T-cell (primary cell): Measurements from ENCODE around the gene RIPPLY3. TPM values are rescaled to one million over a fixed set of nuclear protein-coding genes. Genes with fewer than 3 reads are reported as not detected.
"Not testable (repeated sequence)": the region's sequence is repeated elsewhere in the genome, so short reads cannot be mapped to it uniquely, and the experiment has no call there.

Experiments used
- ATAC-seq, 4 experiments: fragments of 200-7000 bp in 3 of 4; fragments of 150-1000 bp in 1 of 4; cut with Tn5 transposase; replicated peaks in 1 of 4; 1 replicate in 3 of 4; 2 replicates in 1 of 4; pipeline ENCODE4 v1.10.0; 2021; ENCODE audit warnings: moderate library complexity in 3 of 4, mild to moderate bottlenecking in 2 of 4, moderate number of reproducible peaks in 1 of 4
- CTCF ChIA-PET, 2 donors: fragments of 300-600 bp; sonication (Branson Sonifier 250); formaldehyde crosslinking; loops; one replicate each; lab custom pipeline; 2022; ENCODE audit warnings: antibody characterized with exemption in 2 of 2; lab: Charles Lee
- POLR2A ChIA-PET, 2 donors: fragments of 300-600 bp; sonication (Branson Sonifier 250); formaldehyde crosslinking; loops; one replicate each; lab custom pipeline; 2022; ENCODE audit warnings: antibody characterized with exemption in 2 of 2; lab: Charles Lee
- DNase-seq, 35 experiments: peaks; one replicate each; pipeline versions ENCODE4 v3.0.0 to v3.0.0-alpha.2; 2013 to 2023
- H3K27ac ChIP-seq: one replicate; pipeline ENCODE4 v1.5.1; 2013; ENCODE audit warnings: low read length
- H3K27me3 ChIP-seq, 2 experiments: replicated peaks in 1 of 2; 1 replicate in 1 of 2; 2 replicates in 1 of 2; pipeline versions ENCODE4 v1.6.1 to v1.7.0; 2013; ENCODE audit warnings: low read length in 1 of 2, mixed read lengths in 1 of 2; ENCODE audit not compliant: control insufficient read depth in 2 of 2, insufficient read depth in 2 of 2; ENCODE audit errors: extremely low read depth in 1 of 2
- H3K36me3 ChIP-seq, 2 donors: 1 replicate in 1 of 2; 2 replicates in 1 of 2; pipeline versions ENCODE4 v1.6.1 to v1.7.0; 2013; ENCODE audit warnings: low read length in 1 of 2; ENCODE audit not compliant: control insufficient read depth in 2 of 2, insufficient read depth in 1 of 2; ENCODE audit errors: extremely low read depth in 1 of 2
- H3K4me1 ChIP-seq, 2 experiments: 1 replicate in 1 of 2; 2 replicates in 1 of 2; pipeline versions ENCODE4 v1.6.1 to v1.7.0; 2013; ENCODE audit warnings: low read length in 2 of 2, mixed read lengths in 1 of 2; ENCODE audit not compliant: insufficient read depth in 2 of 2, control insufficient read depth in 1 of 2; ENCODE audit errors: extremely low read depth in 1 of 2
- H3K4me3 ChIP-seq, 2 donors: 1 replicate in 1 of 2; 2 replicates in 1 of 2; pipeline versions ENCODE4 v1.5.1 to v1.7.0; 2013; ENCODE audit warnings: mild to moderate bottlenecking in 2 of 2, low read length in 1 of 2, moderate library complexity in 1 of 2; ENCODE audit not compliant: control insufficient read depth in 1 of 2; ENCODE audit errors: extremely low read depth in 1 of 2
- H3K9me3 ChIP-seq: 2 replicates; pipeline ENCODE4 v1.7.0; 2013
- H3K27ac Mint-ChIP-seq, 2 donors: one replicate each; pipeline ENCODE4 v1.8.0; 2020 to 2021; ENCODE audit warnings: mild to moderate bottlenecking in 2 of 2, mixed read lengths in 2 of 2
- H3K27me3 Mint-ChIP-seq, 2 donors: one replicate each; pipeline ENCODE4 v1.8.0; 2021 to 2022; ENCODE audit warnings: mixed read lengths in 2 of 2
- H3K36me3 Mint-ChIP-seq: one replicate; pipeline ENCODE4 v1.8.0; 2021; ENCODE audit warnings: mixed read lengths
- H3K4me1 Mint-ChIP-seq, 3 donors: one replicate each; pipeline ENCODE4 v1.8.0; 2020 to 2022; ENCODE audit warnings: mixed read lengths in 3 of 3, mild to moderate bottlenecking in 1 of 3
- H3K4me3 Mint-ChIP-seq, 3 donors: one replicate each; pipeline ENCODE4 v1.8.0; 2020 to 2022; ENCODE audit warnings: mild to moderate bottlenecking in 3 of 3, mixed read lengths in 3 of 3, moderate library complexity in 3 of 3
- H3K9me3 Mint-ChIP-seq, 3 donors: one replicate each; pipeline ENCODE4 v1.8.0; 2020 to 2022; ENCODE audit warnings: mixed read lengths in 3 of 3
- WGBS: methylation state at CpG from one replicate; pipeline ENCODE4 v1.1.5; 2013; ENCODE audit warnings: missing lambda C conversion rate; ENCODE audit not compliant: insufficient coverage; 5-methylcytosine and 5-hydroxymethylcytosine counted together
- total RNA-seq, 35 experiments: library from RNA in 6 of 35; stranded (reverse) in 6 of 35; fragments of 120-200 nt in 1 of 35; gene quantifications; one replicate each; pipeline versions ENCODE4 v1.2.1 to v1.2.4 and lab custom pipeline; 2013 to 2026

The RIPPLY3 gene
- total RNA-seq, 5 donors from 2014 or later (not counting 1 experiment from before 2014, with no cell fraction given) = not detected

DNA sequence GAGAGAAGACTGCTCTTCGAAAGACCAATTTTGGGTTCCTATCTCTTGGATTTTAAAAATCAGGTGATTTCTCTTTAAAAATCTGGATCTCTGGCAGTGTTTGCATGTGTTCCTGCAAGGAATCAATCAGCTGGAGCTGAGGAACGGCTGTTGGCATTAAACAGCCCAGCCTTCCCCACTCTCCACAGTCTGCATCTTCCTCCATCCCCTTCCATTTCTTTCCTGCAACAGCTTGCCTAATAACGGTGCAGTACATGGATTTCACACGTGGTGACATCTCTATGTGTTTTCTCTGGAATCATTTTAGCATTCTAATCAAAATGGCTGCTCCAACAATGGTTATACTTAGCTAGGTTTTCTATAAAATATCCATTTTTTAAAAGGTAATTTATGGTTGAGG, 20.0 kb downstream of the RIPPLY3 start:
- ATAC-seq = no peak
- Mint-ChIP-seq H3K4me3 (no peak overlapping the region), H3K27me3 (no peaks in the 10 kb centered on the region), H3K36me3 (no peaks in the 10 kb centered on the region), H3K4me1 (no peaks in the 10 kb centered on the region), H3K9me3 (no peaks in the 10 kb centered on the region), H3K27ac (no peak overlapping the region)
- 100% methylated on average over 1 of the region's 4 CpGs for WGBS
- ChIA-PET CTCF (interaction anchor here in 1 of 2 donors (0.6 kb wide), 2 partner anchors 8 to 34 kb away, joined by 3 read pairs; no protein-coding TSS in a partner anchor), POLR2A (no interaction called here)
- no peak overlapping the region for H3K27ac ChIP-seq
- H3K36me3 ChIP-seq = no peaks in the 10 kb centered on the region
- no peak for DNase-seq
- H3K9me3 ChIP-seq = no peaks in the 10 kb centered on the region
- H3K4me3 ChIP-seq = no peak overlapping the region
- H3K27me3 ChIP-seq = peaks cover 0 to 4% of the 10 kb centered on the region in 2 experiments
- no peaks in the 10 kb centered on the region for H3K4me1 ChIP-seq

DNA sequence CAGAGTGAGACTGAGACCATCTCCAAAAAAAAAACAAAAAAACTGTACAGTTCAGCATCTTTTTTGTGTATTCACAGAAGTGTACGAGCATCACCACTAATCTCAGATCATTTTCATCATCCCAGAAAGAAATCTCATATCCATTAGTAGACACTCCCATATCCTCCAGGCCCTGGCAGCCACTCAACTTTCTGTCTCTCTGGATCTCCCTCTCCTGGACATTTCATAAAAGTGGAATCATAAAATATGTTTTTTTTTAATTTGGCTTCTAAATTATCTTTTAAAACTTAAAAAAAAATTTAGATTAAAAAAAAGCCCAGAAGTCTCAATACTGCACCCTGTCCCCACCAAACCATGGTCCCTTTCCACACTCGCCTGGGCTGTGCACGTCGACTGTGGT, 22.1 kb downstream of the RIPPLY3 start:
- H3K27ac Mint-ChIP-seq = no peak overlapping the region
- H3K36me3 Mint-ChIP-seq = no peaks in the 10 kb centered on the region
- no peaks in the 10 kb centered on the region for H3K4me1 Mint-ChIP-seq
- peaks cover 0 to 3% of the 10 kb centered on the region in 2 donors for H3K27me3 Mint-ChIP-seq
- Histone ChIP-seq H3K27ac (no peak overlapping the region), H3K27me3 (peaks cover 0 to 4% of the 10 kb centered on the region in 2 experiments), H3K9me3 (no peaks in the 10 kb centered on the region), H3K4me1 (no peaks in the 10 kb centered on the region), H3K4me3 (no peak overlapping the region), H3K36me3 (no peaks in the 10 kb centered on the region)
- H3K9me3 Mint-ChIP-seq = no peaks in the 10 kb centered on the region
- ChIA-PET POLR2A (no interaction called here), CTCF (no interaction called here)
- H3K4me3 Mint-ChIP-seq = no peak overlapping the region
- DNase-seq (no peak), ATAC-seq (no peak)
- WGBS = 81% methylated on average over 4 of the region's 4 CpGs

DNA sequence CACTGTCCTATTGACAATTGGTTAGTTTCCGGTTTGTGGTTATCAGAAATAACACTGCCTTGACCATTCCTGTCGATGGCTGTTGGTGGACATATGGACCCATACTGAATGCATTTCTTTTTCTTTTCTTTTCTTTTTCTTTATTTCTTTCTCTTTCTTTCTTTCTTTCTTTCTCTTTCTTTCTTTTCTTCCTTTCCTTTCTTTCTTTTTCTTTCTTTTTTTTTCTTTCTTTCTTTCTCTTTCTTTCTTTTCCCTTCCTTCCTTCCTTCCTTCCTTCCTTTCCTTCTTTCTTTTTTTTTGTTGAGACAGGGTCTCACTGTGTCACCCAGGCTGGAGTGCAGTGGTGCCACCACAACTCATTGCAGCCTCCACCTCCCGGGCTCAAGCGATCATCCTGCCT, 24.4 kb downstream of the RIPPLY3 start:
- H3K9me3 ChIP-seq = no peaks in the 10 kb centered on the region
- WGBS = 80% methylated on average over 1 of the region's 4 CpGs
- Mint-ChIP-seq H3K4me1 (no peaks in the 10 kb centered on the region), H3K27ac (no peak overlapping the region), H3K4me3 (no peak overlapping the region), H3K9me3 (no peaks in the 10 kb centered on the region), H3K27me3 (peaks cover 2 to 3% of the 10 kb centered on the region in 2 donors), H3K36me3 (no peaks in the 10 kb centered on the region)
- H3K4me1 ChIP-seq = no peaks in the 10 kb centered on the region
- peaks cover 0 to 9% of the 10 kb centered on the region in 2 experiments for H3K27me3 ChIP-seq
- DNase-seq (no peak), ATAC-seq (no peak)
- H3K36me3 ChIP-seq = no peaks in the 10 kb centered on the region
- no peak overlapping the region for H3K27ac ChIP-seq
- CTCF ChIA-PET = interaction anchor here in 1 of 2 donors (0.6 kb wide), 1 partner anchor 31 kb away, joined by 3 read pairs; no protein-coding TSS in a partner anchor
- POLR2A ChIA-PET = no interaction called here
- no peak overlapping the region for H3K4me3 ChIP-seq

DNA sequence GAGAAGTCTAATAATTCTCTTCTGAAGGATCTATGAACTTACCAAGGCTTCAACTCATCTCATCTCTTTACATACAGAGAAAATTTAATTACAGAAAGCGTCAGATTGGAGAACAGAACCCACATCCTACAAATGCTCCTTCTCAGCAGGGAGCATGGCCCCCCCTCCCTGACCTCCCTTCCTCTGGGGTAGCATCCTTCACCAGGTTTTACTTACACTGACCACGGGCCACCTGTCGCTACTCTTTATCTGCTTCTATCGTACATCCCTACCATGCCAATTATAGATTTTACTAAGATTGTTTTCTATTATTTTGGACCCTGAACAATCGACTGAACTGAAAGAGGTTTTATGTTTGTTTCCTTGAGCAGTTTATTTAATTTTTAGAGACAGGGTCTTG, 25.8 kb downstream of the RIPPLY3 start:
- H3K36me3 ChIP-seq = no peaks in the 10 kb centered on the region
- no peaks in the 10 kb centered on the region for H3K9me3 ChIP-seq
- H3K9me3 Mint-ChIP-seq = no peaks in the 10 kb centered on the region
- no peak overlapping the region for H3K4me3 Mint-ChIP-seq
- H3K4me1 Mint-ChIP-seq = no peaks in the 10 kb centered on the region
- ATAC-seq = no peak
- no peak for DNase-seq
- no peak overlapping the region for H3K27ac Mint-ChIP-seq
- peaks cover 2 to 3% of the 10 kb centered on the region in 2 donors for H3K27me3 Mint-ChIP-seq
- CTCF ChIA-PET = no interaction called here
- POLR2A ChIA-PET = no interaction called here
- H3K27me3 ChIP-seq = peaks cover 0 to 9% of the 10 kb centered on the region in 2 experiments
- H3K36me3 Mint-ChIP-seq = no peaks in the 10 kb centered on the region
- WGBS = 78% methylated on average over 1 of the region's 5 CpGs
- no peaks in the 10 kb centered on the region for H3K4me1 ChIP-seq
- H3K4me3 ChIP-seq = no peak overlapping the region
- H3K27ac ChIP-seq = no peak overlapping the region

DNA sequence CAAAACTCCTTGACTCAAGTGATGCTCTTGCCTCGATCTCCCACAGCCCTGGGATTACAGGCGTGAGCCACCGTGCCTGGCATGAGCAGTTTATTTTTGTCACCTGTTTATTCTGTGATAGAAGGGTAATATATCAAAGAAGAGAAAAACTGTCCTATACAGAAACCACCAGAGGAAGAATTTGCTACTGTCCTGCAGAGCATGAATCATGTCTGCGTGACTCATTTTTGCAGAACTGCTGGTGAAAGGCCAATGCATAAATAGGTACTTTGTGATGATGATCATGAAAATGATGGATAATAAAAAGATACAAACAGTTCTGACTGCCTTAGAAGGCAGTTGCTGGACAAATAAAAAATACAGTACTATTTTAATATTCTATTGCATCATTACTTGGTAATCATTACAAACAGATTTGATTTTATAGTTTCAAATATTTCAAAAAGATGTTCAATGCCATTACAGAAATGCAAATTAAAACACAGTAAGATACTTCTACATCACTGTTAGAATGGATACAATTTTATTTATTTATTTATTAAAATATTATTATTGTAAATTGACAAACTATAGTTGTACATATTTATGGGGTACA, 26.5 kb downstream of the RIPPLY3 start:
- Mint-ChIP-seq H3K9me3 (no peaks in the 10 kb centered on the region), H3K4me1 (no peaks in the 10 kb centered on the region), H3K4me3 (no peak overlapping the region), H3K27me3 (peaks cover 2 to 3% of the 10 kb centered on the region in 2 donors), H3K27ac (no peak overlapping the region), H3K36me3 (no peaks in the 10 kb centered on the region)
- ChIA-PET CTCF (no interaction called here), POLR2A (no interaction called here)
- Histone ChIP-seq H3K4me3 (no peak overlapping the region), H3K27me3 (peaks cover 0 to 9% of the 10 kb centered on the region in 2 experiments), H3K36me3 (no peaks in the 10 kb centered on the region), H3K27ac (no peak overlapping the region), H3K9me3 (no peaks in the 10 kb centered on the region), H3K4me1 (no peaks in the 10 kb centered on the region)
- 100% methylated on average over 1 of the region's 4 CpGs for WGBS
- no peak for ATAC-seq
- no peak for DNase-seq

DNA sequence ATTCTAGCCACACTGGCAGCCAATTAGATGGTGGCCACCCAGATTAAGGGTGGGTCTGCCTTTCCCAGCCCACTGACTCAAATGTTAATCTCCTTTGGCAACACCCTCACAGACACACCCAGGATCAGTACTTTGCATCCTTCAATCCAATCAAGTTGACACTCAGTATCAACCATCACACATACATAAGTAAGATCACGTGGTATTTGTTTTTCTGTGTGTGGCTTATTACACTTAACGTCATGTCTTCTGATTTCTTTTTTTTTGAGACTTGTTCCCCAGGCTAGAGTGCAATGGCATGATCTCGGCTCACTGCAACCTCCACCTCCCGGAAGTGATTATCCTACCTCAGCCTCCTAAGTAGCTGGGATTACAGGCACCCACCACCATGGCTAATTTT, 27.9 kb downstream of the RIPPLY3 start:
- CTCF ChIA-PET, H3K27me3 ChIP-seq, H3K27ac Mint-ChIP-seq, H3K4me3 Mint-ChIP-seq, DNase-seq, H3K36me3 ChIP-seq, H3K27me3 Mint-ChIP-seq, ATAC-seq, POLR2A ChIA-PET, H3K9me3 ChIP-seq, H3K4me1 Mint-ChIP-seq, H3K4me3 ChIP-seq, H3K27ac ChIP-seq, H3K9me3 Mint-ChIP-seq, H3K4me1 ChIP-seq, H3K36me3 Mint-ChIP-seq: not testable (repeated sequence)
- WGBS = no CpG with 5 or more reads among the region's 4 CpGs
